ENCODE data around the gene TDP1. TPM values are rescaled to one million over a fixed set of nuclear protein-coding genes. Genes with fewer than 3 reads are reported as not detected.

The TDP1 gene
- total RNA-seq, 1 experiment from 2014 or later: 36.4 TPM

- peak; percentile 71 to 88 for DNase-seq (ENCODE audit: low read depth in 1 of 2, low spot score in 2 of 2)
- H3K4me1 ChIP-seq (replicated peaks): peaks cover 29% of the 10 kb centered on the region
- no peaks in the 10 kb centered on the region for H3K27me3 ChIP-seq (replicated peaks)
- H3K27ac ChIP-seq: peak overlapping the region; percentile 84
- H3K36me3 ChIP-seq: no peaks in the 10 kb centered on the region
- H3K9me3 ChIP-seq (replicated peaks): no peaks in the 10 kb centered on the region
- no peak overlapping the region for H3K4me3 ChIP-seq
Observed at GRCh38 chr14:89922031-89922907, 33.5 kb upstream of the TDP1 start.

- H3K27ac ChIP-seq: no peak overlapping the region
- H3K4me3 ChIP-seq: no peak overlapping the region
- no peaks in the 10 kb centered on the region for H3K27me3 ChIP-seq (replicated peaks)
- no peak for DNase-seq (ENCODE audit: low read depth in 1 of 2, low spot score in 2 of 2)
- peaks cover 29% of the 10 kb centered on the region for H3K4me1 ChIP-seq (replicated peaks)
- H3K9me3 ChIP-seq (replicated peaks): no peaks in the 10 kb centered on the region
- no peaks in the 10 kb centered on the region for H3K36me3 ChIP-seq
Observed at GRCh38 chr14:89924268-89924667, 31.5 kb upstream of the TDP1 start.

- H3K9me3 ChIP-seq (replicated peaks): no peaks in the 10 kb centered on the region
- H3K27ac ChIP-seq: no peak overlapping the region
- H3K4me3 ChIP-seq: no peak overlapping the region
- H3K36me3 ChIP-seq: no peaks in the 10 kb centered on the region
- DNase-seq (ENCODE audit: low read depth in 1 of 2, low spot score in 2 of 2): no peak
- H3K4me1 ChIP-seq (replicated peaks): peaks cover 13% of the 10 kb centered on the region
- H3K27me3 ChIP-seq (replicated peaks): no peaks in the 10 kb centered on the region
Observed at GRCh38 chr14:89926694-89927093, 29.0 kb upstream of the TDP1 start.

- Histone ChIP-seq H3K27ac (no peak overlapping the region), H3K4me3 (no peak overlapping the region), H3K4me1 (replicated peaks) (peaks cover 6% of the 10 kb centered on the region), H3K27me3 (replicated peaks) (no peaks in the 10 kb centered on the region), H3K9me3 (replicated peaks) (no peaks in the 10 kb centered on the region), H3K36me3 (no peaks in the 10 kb centered on the region)
- DNase-seq (ENCODE audit: low read depth in 1 of 2, low spot score in 2 of 2): no peak
Observed at GRCh38 chr14:89927186-89927865, 28.4 kb upstream of the TDP1 start.

GRCh38 chr14:89933002-89933401, 22.7 kb upstream of the TDP1 start:
- Histone ChIP-seq H3K27me3 (replicated peaks) (no peaks in the 10 kb centered on the region), H3K4me1 (replicated peaks) (no peaks in the 10 kb centered on the region), H3K9me3 (replicated peaks) (no peaks in the 10 kb centered on the region), H3K27ac (no peak overlapping the region), H3K4me3 (no peak overlapping the region), H3K36me3 (no peaks in the 10 kb centered on the region)
- no peak for DNase-seq (ENCODE audit: low read depth in 1 of 2, low spot score in 2 of 2)

GRCh38 chr14:89936654-89937185, 19.0 kb upstream of the TDP1 start:
- Histone ChIP-seq H3K27ac (no peak overlapping the region), H3K27me3 (replicated peaks) (no peaks in the 10 kb centered on the region), H3K36me3 (no peaks in the 10 kb centered on the region), H3K4me3 (no peak overlapping the region), H3K9me3 (replicated peaks) (no peaks in the 10 kb centered on the region), H3K4me1 (replicated peaks) (no peaks in the 10 kb centered on the region)
- DNase-seq (ENCODE audit: low read depth in 1 of 2, low spot score in 2 of 2): no peak

GRCh38 chr14:89941830-89942377, 13.8 kb upstream of the TDP1 start:
- H3K9me3 ChIP-seq (replicated peaks): no peaks in the 10 kb centered on the region

GRCh38 chr14:89947344-89947743, 8.4 kb upstream of the TDP1 start:
- H3K27ac ChIP-seq: no peak overlapping the region
- H3K9me3 ChIP-seq (replicated peaks): no peaks in the 10 kb centered on the region
- no peak overlapping the region for H3K4me3 ChIP-seq
- H3K27me3 ChIP-seq (replicated peaks): no peaks in the 10 kb centered on the region
- no peak for DNase-seq (ENCODE audit: low read depth in 1 of 2, low spot score in 2 of 2)
- H3K4me1 ChIP-seq (replicated peaks): no peaks in the 10 kb centered on the region
- peaks cover 5% of the 10 kb centered on the region; the same call in 1 of the 2 replicates for H3K36me3 ChIP-seq

More at GRCh38 chr14:89941830-89942377, 13.8 kb upstream of the TDP1 start:
- H3K36me3 ChIP-seq: no peaks in the 10 kb centered on the region
- DNase-seq (ENCODE audit: low read depth in 1 of 2, low spot score in 2 of 2): no peak
- H3K27ac ChIP-seq: no peak overlapping the region
- H3K27me3 ChIP-seq (replicated peaks): no peaks in the 10 kb centered on the region
- H3K4me3 ChIP-seq: no peak overlapping the region
- H3K4me1 ChIP-seq (replicated peaks): no peaks in the 10 kb centered on the region

- no peak overlapping the region for H3K27ac ChIP-seq
- no peaks in the 10 kb centered on the region for H3K9me3 ChIP-seq (replicated peaks)
- peaks cover 12% of the 10 kb centered on the region for H3K36me3 ChIP-seq
- no peak for DNase-seq (ENCODE audit: low read depth in 1 of 2, low spot score in 2 of 2)
- H3K27me3 ChIP-seq (replicated peaks): no peaks in the 10 kb centered on the region
- no peak overlapping the region for H3K4me3 ChIP-seq
- H3K4me1 ChIP-seq (replicated peaks): peaks cover 13% of the 10 kb centered on the region
Observed at GRCh38 chr14:89952576-89952975, 3.2 kb upstream of the TDP1 start.

GRCh38 chr14:89953602-89954001, 2.1 kb upstream of the TDP1 start:
- DNase-seq (ENCODE audit: low read depth in 1 of 2, low spot score in 2 of 2): no peak
- Histone ChIP-seq H3K27ac (no peak overlapping the region), H3K4me3 (peak overlapping the region; percentile 73; the same call in 1 of the 2 replicates), H3K9me3 (replicated peaks) (no peaks in the 10 kb centered on the region), H3K36me3 (peaks cover 17% of the 10 kb centered on the region), H3K27me3 (replicated peaks) (no peaks in the 10 kb centered on the region), H3K4me1 (replicated peaks) (peaks cover 18% of the 10 kb centered on the region)

- H3K4me1 ChIP-seq (replicated peaks): peaks cover 18% of the 10 kb centered on the region
- H3K4me3 ChIP-seq: peak within 1 kb of the TSS; percentile 73
- H3K27ac ChIP-seq: peak within 1 kb of the TSS; percentile 62
- peaks cover 23% of the 10 kb centered on the region for H3K36me3 ChIP-seq
- no peaks in the 10 kb centered on the region for H3K27me3 ChIP-seq (replicated peaks)
- DNase-seq (ENCODE audit: low read depth in 1 of 2, low spot score in 2 of 2): peak; percentile 93 to 96
- H3K9me3 ChIP-seq (replicated peaks): no peaks in the 10 kb centered on the region
Observed at GRCh38 chr14:89954070-89955021, 1.4 kb upstream of the TDP1 start, which contains the start of gene EFCAB11. EFCAB11 (minus strand) TSS chr14:89954730; CDS start chr14:89954660, 70 bp downstream.

GRCh38 chr14:89955022-89955744, 544 bp upstream of the TDP1 start:
- Histone ChIP-seq H3K36me3 (peaks cover 23% of the 10 kb centered on the region), H3K9me3 (replicated peaks) (no peaks in the 10 kb centered on the region), H3K4me3 (peak overlapping the region; percentile 73), H3K4me1 (replicated peaks) (peaks cover 18% of the 10 kb centered on the region), H3K27ac (peak overlapping the region; percentile 19; the same call in 1 of the 2 replicates), H3K27me3 (replicated peaks) (no peaks in the 10 kb centered on the region)
- no peak for DNase-seq (ENCODE audit: low read depth in 1 of 2, low spot score in 2 of 2)
